GM12875 (cell line): ENCODE results near the gene ECHS1.

Experiments
- H3K4me3 ChIP-seq: one replicate; pipeline ENCODE4 v1.5.1; 2011; ENCODE audit warnings: low read depth, low read length, control low read depth
- TF ChIP-seq, protein P1 (sequence below): IDR thresholded peaks from 2 replicates; pipeline ENCODE4 v1.5.1; 2011; ENCODE audit warnings: low read depth, mild to moderate bottlenecking, control low read depth, inconsistent platforms, low read length, moderate library complexity, borderline replicate concordance; ENCODE audit not compliant: insufficient read depth

ECHS1 gene

DNA sequence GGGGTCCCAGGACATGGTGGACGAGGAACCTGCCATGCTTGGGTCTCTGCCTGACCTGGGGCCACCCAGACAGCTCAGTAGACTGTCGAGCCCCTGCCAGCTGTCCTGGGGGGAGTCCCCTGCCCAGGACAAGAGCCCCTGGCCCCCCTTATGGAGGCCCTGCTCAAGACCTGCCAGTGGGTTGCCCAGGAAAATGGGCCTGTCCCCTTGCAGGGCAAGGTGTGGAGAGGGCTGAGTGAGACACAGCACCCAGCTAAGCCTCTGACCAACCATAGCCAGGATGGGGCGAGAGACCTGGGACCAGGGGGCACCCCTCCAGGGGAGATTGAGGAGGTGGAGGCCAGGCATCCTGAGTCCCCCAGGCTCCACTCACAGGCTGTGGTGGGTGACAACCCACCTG, 17.2 kb downstream of the ECHS1 start:
- TF ChIP-seq, protein P1, sequence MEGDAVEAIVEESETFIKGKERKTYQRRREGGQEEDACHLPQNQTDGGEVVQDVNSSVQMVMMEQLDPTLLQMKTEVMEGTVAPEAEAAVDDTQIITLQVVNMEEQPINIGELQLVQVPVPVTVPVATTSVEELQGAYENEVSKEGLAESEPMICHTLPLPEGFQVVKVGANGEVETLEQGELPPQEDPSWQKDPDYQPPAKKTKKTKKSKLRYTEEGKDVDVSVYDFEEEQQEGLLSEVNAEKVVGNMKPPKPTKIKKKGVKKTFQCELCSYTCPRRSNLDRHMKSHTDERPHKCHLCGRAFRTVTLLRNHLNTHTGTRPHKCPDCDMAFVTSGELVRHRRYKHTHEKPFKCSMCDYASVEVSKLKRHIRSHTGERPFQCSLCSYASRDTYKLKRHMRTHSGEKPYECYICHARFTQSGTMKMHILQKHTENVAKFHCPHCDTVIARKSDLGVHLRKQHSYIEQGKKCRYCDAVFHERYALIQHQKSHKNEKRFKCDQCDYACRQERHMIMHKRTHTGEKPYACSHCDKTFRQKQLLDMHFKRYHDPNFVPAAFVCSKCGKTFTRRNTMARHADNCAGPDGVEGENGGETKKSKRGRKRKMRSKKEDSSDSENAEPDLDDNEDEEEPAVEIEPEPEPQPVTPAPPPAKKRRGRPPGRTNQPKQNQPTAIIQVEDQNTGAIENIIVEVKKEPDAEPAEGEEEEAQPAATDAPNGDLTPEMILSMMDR: no peak
- H3K4me3 ChIP-seq: no peak overlapping the region

DNA sequence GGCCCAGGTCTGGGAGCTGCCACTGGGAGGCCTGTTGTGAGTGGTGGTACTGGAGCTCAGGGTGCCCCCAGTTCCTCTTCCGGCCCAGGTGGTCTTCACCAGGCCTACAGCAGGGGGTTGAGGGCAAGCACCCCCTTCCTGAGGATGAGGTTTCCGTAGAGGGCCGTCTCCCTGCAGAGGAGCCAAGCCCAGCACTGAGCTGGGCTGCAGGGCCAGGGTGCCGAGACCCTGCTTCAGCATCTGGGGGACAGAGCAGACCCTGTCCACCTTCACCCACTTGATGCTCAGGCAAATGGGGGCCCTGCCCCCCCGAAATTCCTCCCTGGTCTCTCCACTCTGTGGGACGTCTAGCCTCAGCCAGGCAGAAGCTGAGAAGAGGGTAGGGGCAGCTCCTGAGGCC, 17.9 kb downstream of the ECHS1 start:
- TF ChIP-seq, protein P1: no peak
- no peak overlapping the region for H3K4me3 ChIP-seq

DNA sequence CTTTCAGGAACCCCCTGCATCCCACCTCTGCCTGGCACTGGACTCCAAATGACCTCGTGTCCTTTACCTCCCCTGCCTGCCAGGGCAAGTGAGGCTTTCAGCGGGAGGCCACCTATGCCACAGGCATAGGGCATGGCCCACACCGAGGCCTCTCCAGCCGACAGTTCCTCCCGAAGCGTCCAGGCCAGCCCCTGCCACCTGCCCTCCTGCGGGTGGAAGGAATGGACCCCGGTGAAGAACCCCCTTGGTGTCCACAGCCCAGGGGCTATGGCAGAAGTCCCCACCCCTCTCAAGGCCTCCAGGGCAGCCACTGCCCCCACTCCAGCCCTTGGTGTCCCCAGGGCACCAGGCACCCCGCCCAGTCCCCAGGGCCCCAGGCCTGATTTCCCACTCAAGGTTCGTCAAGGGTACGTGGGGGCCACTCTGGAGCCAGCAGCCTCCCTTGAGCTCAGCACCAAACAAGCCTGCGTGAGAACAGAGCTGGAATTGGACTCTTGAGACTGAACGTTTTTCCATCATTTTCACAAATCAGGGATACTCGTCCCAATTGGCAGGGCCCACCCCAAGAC, 18.4 kb downstream of the ECHS1 start:
- no peak overlapping the region for H3K4me3 ChIP-seq
- TF ChIP-seq, protein P1: no peak

DNA sequence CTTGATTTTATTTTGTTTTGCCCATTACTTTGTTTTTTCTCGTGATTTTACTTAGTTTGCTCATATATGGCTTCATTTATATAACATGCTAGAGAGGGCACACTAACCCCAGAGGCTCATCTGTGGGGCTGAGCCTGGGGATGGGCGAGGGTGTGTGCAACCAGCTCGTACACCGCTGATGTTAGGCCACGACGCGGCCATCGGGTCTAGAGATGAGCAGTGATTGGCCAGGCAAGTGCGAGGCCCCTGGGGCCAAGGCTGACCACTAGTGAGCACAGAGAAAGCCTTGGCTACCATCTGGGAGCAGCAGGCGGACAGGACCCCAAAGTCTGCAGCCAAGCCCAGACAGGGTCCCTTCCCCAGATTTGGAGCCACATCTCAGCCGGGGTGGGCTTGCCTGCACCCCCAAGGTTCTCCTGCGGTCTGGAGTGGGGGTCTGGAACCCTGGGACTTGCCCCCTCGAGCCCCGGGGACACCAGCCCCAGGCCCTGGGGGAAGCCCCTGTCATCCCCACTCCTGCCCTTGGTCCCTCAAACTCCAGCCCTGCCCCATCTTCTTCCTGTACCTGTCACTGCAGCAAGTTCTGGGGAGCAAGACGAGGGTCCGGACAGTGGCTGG, 19.1 kb downstream of the ECHS1 start:
- H3K4me3 ChIP-seq: no peak overlapping the region
- TF ChIP-seq, protein P1: no peak

DNA sequence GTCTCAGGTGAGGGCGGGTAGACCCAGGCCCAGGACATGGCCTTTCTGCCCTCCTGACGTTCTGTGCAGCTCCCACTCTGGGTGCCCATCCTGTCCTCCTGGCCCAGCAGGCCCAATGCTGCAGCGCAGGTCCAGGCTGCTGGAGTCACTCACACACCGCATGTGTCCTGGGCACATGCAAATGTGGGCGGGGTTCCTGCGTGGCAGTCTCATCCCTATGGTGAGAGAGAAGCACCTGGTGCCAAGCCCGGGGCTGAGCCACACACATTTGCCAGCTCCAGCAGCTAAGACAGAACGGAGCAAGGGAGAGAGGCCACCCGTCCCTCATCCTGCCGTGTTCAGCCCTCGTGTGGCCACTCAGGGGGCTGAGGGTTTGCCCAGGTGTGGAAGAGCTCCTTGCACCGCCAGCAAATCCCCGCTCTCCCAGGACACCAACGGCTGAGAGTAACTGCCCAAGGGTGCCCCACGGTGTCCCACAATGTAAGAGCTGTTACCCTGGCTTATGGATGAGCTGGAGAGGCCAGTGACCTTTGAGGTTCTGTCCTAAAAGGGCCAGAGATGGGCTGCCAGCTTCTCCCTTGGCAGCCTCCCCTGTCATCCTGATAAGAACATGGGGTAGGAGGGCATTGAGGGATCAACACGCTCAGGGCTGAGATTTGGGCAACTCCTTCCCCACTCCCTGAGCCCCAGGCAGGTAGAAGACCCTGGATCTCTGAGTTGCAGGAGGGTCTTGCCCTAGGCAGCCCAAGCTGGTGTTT, 19.8 kb downstream of the ECHS1 start:
- TF ChIP-seq, protein P1: no peak
- H3K4me3 ChIP-seq: no peak overlapping the region

DNA sequence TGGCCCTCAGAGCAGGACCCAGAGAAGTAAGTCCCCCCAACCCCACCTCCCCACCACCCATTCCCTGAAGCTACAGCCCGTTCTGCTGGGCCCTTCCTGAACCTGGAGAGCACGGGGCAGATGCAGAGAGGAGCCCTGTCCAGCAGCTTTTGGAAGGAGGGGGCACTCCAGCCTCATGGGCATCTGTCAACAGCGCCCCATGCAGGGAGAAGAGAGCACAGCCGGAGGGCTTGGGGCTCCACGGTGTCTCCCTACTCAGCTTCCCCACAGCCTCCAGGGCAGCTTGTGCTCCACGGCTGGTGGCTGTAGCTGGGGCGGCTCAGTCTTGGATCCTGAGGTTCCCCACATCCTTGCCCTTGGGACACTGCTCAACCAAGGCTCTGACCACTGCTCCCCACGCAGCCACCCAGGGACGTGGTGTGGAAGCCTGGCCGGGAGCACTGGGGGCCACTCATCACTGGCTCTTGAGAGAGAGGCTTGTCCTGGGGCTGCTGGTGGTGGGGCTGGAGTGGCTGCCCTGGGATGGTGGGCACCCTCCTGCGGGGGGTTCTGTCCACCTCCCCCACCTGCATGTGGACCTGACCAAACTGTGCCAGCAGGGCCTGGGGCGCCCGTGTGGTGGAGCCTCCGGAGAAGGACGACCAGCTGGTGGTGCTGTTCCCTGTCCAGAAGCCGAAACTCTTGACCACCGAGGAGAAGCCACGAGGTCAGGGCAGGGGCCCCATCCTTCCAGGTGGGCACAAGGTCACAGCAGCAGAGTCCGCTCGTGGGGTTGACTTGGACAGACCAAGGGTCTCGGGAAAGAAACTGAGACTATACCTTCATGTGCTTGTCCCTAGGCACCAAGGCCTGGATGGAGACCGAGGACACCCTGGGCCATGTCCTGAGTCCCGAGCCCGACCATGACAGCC, 21.5 kb downstream of the ECHS1 start:
- no peak overlapping the region for H3K4me3 ChIP-seq
- TF ChIP-seq, protein P1: no peak
